ES-I3 (cell line): Measurements from ENCODE around the gene MMP17.

Source experiments
- H3K36me3 ChIP-seq: 2 replicates; pipeline ENCODE4 v1.6.1; 2013; ENCODE audit warnings: mild to moderate bottlenecking, low read length, control low read depth, moderate library complexity; ENCODE audit not compliant: insufficient read depth
- H3K4me1 ChIP-seq: 2 replicates; pipeline ENCODE4 v1.6.1; 2013; ENCODE audit warnings: mild to moderate bottlenecking, control low read depth, low read length; ENCODE audit not compliant: insufficient read depth
- H3K9ac ChIP-seq: 2 replicates; pipeline ENCODE4 v1.6.1; 2013; ENCODE audit warnings: low read depth, mild to moderate bottlenecking, low read length, moderate library complexity
- H3K9me3 ChIP-seq: 2 replicates; pipeline ENCODE4 v1.6.1; 2013; ENCODE audit warnings: mild to moderate bottlenecking, low read length, moderate library complexity; ENCODE audit not compliant: control insufficient read depth, insufficient read depth

MMP17 gene

GRCh38 chr12:131810726-131811125 is 17.5 kb upstream of the MMP17 start:
- Histone ChIP-seq H3K4me1 (no peaks in the 10 kb centered on the region; the same call in 1 of the 2 replicates), H3K9me3 (peaks cover 5% of the 10 kb centered on the region; the same call in 1 of the 2 replicates), H3K36me3 (no peaks in the 10 kb centered on the region)

GRCh38 chr12:131815131-131815530 is 13.1 kb upstream of the MMP17 start:
- H3K4me1 ChIP-seq: peaks cover 3% of the 10 kb centered on the region; the same call in 1 of the 2 replicates
- H3K36me3 ChIP-seq: no peaks in the 10 kb centered on the region
- H3K9ac ChIP-seq: no peak overlapping the region
- H3K9me3 ChIP-seq: peaks cover 5% of the 10 kb centered on the region; the same call in 1 of the 2 replicates

More at GRCh38 chr12:131810726-131811125, 17.5 kb upstream of the MMP17 start:
- no peak overlapping the region for H3K9ac ChIP-seq

GRCh38 chr12:131816495-131816894 is 11.7 kb upstream of the MMP17 start:
- peaks cover 5% of the 10 kb centered on the region; the same call in 1 of the 2 replicates for H3K9me3 ChIP-seq
- 0 out of 2 replicates have a peak, but pooled peaks cover 3% of the 10 kb centered on the region for H3K4me1 ChIP-seq
- no peaks in the 10 kb centered on the region for H3K36me3 ChIP-seq
- H3K9ac ChIP-seq: no peak overlapping the region

- Histone ChIP-seq H3K36me3 (no peaks in the 10 kb centered on the region), H3K9me3 (peaks cover 5% of the 10 kb centered on the region; the same call in 1 of the 2 replicates), H3K4me1 (0 out of 2 replicates have a peak, but pooled peaks cover 3% of the 10 kb centered on the region), H3K9ac (no peak overlapping the region)
Measured at GRCh38 chr12:131817241-131817640, 11.0 kb upstream of the MMP17 start.

- Histone ChIP-seq H3K9me3 (no peaks in the 10 kb centered on the region), H3K4me1 (0 out of 2 replicates have a peak, but pooled peaks cover 3% of the 10 kb centered on the region), H3K9ac (no peak overlapping the region), H3K36me3 (no peaks in the 10 kb centered on the region)
Measured at GRCh38 chr12:131818821-131819585, 9.2 kb upstream of the MMP17 start.

- no peaks in the 10 kb centered on the region for H3K4me1 ChIP-seq
- no peaks in the 10 kb centered on the region for H3K36me3 ChIP-seq
- H3K9ac ChIP-seq: no peak overlapping the region
Measured at GRCh38 chr12:131824450-131824849, 3.7 kb upstream of the MMP17 start.

GRCh38 chr12:131825146-131825892 is 2.9 kb upstream of the MMP17 start:
- Histone ChIP-seq H3K9ac (no peak overlapping the region), H3K9me3 (no peaks in the 10 kb centered on the region), H3K36me3 (no peaks in the 10 kb centered on the region), H3K4me1 (no peaks in the 10 kb centered on the region)

More at GRCh38 chr12:131824450-131824849, 3.7 kb upstream of the MMP17 start:
- no peaks in the 10 kb centered on the region for H3K9me3 ChIP-seq

- Histone ChIP-seq H3K9me3 (no peaks in the 10 kb centered on the region), H3K36me3 (no peaks in the 10 kb centered on the region), H3K4me1 (no peaks in the 10 kb centered on the region), H3K9ac (no peak overlapping the region)
Measured at GRCh38 chr12:131826097-131826928, 1.9 kb upstream of the MMP17 start.

GRCh38 chr12:131828671-131829355 is 620 bp downstream of the MMP17 start:
- H3K9me3 ChIP-seq: no peaks in the 10 kb centered on the region
- H3K36me3 ChIP-seq: no peaks in the 10 kb centered on the region
- H3K9ac ChIP-seq: peak overlapping the region; percentile 51
- peaks cover under 1% of the 10 kb centered on the region; the same call in 1 of the 2 replicates for H3K4me1 ChIP-seq

- Histone ChIP-seq H3K4me1 (peaks cover 2% of the 10 kb centered on the region; the same call in 1 of the 2 replicates), H3K9ac (peak overlapping the region; percentile 51), H3K36me3 (no peaks in the 10 kb centered on the region), H3K9me3 (no peaks in the 10 kb centered on the region)
Measured at GRCh38 chr12:131829356-131829747, 1.2 kb downstream of the MMP17 start.

- no peaks in the 10 kb centered on the region for H3K36me3 ChIP-seq
- no peaks in the 10 kb centered on the region for H3K9me3 ChIP-seq
- peak overlapping the region; percentile 51 for H3K9ac ChIP-seq
- H3K4me1 ChIP-seq: peaks cover 2% of the 10 kb centered on the region; the same call in 1 of the 2 replicates
Measured at GRCh38 chr12:131829791-131830334, 1.7 kb downstream of the MMP17 start.

GRCh38 chr12:131830335-131830913 is 2.2 kb downstream of the MMP17 start:
- Histone ChIP-seq H3K4me1 (peaks cover 2% of the 10 kb centered on the region; the same call in 1 of the 2 replicates), H3K9ac (peak overlapping the region; percentile 51), H3K36me3 (no peaks in the 10 kb centered on the region), H3K9me3 (no peaks in the 10 kb centered on the region)
